Subcutaneous abdominal adipose tissue (tissue), 5 donors: ENCODE results near the gene CD72.
"Not testable (repeated sequence)": the region's sequence is repeated elsewhere in the genome, so short reads cannot be mapped to it uniquely, and the experiment has no call there.

ENCODE experiments used
- H3K27ac ChIP-seq: one replicate; pipeline ENCODE4 v1.7.0; 2013; ENCODE audit warnings: low read depth, mild to moderate bottlenecking, inconsistent platforms, low read length, moderate library complexity
- H3K27me3 ChIP-seq, 5 donors: one replicate each; pipeline ENCODE4 v1.7.0; 2013; ENCODE audit warnings: low read length in 5 of 5, inconsistent platforms in 1 of 5; ENCODE audit not compliant: control insufficient read depth in 5 of 5, insufficient read depth in 4 of 5
- H3K36me3 ChIP-seq, 5 donors: one replicate each; pipeline ENCODE4 v1.7.0; 2013; ENCODE audit warnings: low read length in 5 of 5; ENCODE audit not compliant: control insufficient read depth in 5 of 5, insufficient read depth in 5 of 5
- H3K4me1 ChIP-seq, 5 donors: one replicate each; pipeline ENCODE4 v1.7.0; 2013; ENCODE audit warnings: low read length in 5 of 5, mild to moderate bottlenecking in 3 of 5, moderate library complexity in 1 of 5; ENCODE audit not compliant: control insufficient read depth in 5 of 5, insufficient read depth in 5 of 5
- H3K4me3 ChIP-seq, 5 donors: one replicate each; pipeline ENCODE4 v1.7.0; 2013; ENCODE audit warnings: low read length in 5 of 5, low read depth in 1 of 5
- H3K9ac ChIP-seq, 5 donors: one replicate each; pipeline ENCODE4 v1.7.0; 2013; ENCODE audit warnings: low read length in 5 of 5, mild to moderate bottlenecking in 4 of 5, moderate library complexity in 3 of 5
- H3K9me3 ChIP-seq, 5 donors: one replicate each; pipeline ENCODE4 v1.7.0; 2013; ENCODE audit warnings: low read length in 5 of 5; ENCODE audit not compliant: control insufficient read depth in 5 of 5
- donor health status: healthy.
- donor health status: healthy.
- donor health status: healthy.
- donor health status: healthy.
- donor health status: healthy.

Gene CD72

GRCh38 chr9:35650341-35651158 is 32.3 kb upstream of the CD72 start, which contains the start of gene SIT1:
SIT1 (minus strand) TSS chr9:35650931; CDS start chr9:35650853, 78 bp downstream.
- H3K4me1 ChIP-seq, result peaks cover 3 to 64% (median 57%) of the 10 kb centered on the region in 5 donors
- no peaks in the 10 kb centered on the region for H3K9me3 ChIP-seq
- peak within 1 kb of the TSS; percentile 98 for H3K27ac ChIP-seq
- H3K36me3 ChIP-seq, result no peaks in the 10 kb centered on the region
- no peaks in the 10 kb centered on the region for H3K27me3 ChIP-seq
- peak within 1 kb of the TSS in 3 of 5 donors; percentile 3 to 42 (median 23) for H3K4me3 ChIP-seq
- H3K9ac ChIP-seq, result peak within 1 kb of the TSS in 3 of 5 donors; percentile 22 to 67 (median 56)

- Histone ChIP-seq H3K4me1 (peaks cover 3 to 71% (median 58%) of the 10 kb centered on the region in 5 donors), H3K27ac (peak overlapping the region; percentile 98), H3K4me3 (peak overlapping the region in 3 of 5 donors; percentile 3 to 42 (median 23))
Measured at GRCh38 chr9:35649431-35650340, 31.5 kb upstream of the CD72 start.

DNA sequence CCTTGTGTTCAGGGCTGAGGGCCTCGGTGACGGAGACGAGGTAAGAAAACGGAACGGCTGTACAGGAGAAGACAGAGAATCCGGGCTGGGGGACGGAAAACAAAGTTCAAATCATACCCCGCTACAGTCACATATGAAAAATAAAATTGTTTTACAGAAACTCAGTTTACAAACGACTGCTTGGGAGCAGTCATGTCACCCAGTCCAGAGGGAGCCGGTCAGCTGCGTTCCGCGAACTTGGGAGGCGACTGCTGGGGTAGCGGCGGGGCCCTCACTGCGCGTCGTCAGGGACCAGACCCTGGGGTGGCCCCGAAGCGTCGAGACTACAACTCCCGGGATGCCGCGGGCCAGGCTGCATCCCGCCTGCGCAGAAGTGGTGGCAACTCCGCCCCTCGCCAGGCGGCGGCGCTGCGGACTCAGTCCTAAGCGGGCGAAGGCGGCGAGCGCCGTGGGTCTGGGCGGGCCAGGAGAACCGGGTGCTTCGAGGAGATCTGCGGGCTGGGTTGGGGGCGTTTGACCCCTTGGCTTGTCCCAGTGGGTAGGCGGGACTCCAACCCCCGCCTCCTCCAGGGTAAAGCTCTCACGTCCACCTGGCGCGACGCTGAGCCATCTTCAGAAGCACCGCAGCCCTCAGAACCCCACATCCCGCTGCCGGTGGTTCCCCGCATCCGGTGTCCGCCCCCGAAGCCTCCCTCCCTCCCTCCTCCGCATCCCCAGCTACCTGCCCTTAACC is 28.5 kb upstream of the CD72 start:
- peaks cover 3 to 71% (median 68%) of the 10 kb centered on the region in 5 donors for H3K4me1 ChIP-seq

More at GRCh38 chr9:35649431-35650340, 31.5 kb upstream of the CD72 start:
- no peaks in the 10 kb centered on the region for H3K27me3 ChIP-seq
- H3K9ac ChIP-seq, result peak overlapping the region in 3 of 5 donors; percentile 22 to 67 (median 56)
- no peaks in the 10 kb centered on the region for H3K36me3 ChIP-seq
- no peaks in the 10 kb centered on the region for H3K9me3 ChIP-seq

GRCh38 chr9:35646153-35646532 is 27.9 kb upstream of the CD72 start:
- peak overlapping the region; percentile 75 to 95 (median 85) for H3K9ac ChIP-seq
- H3K36me3 ChIP-seq, result no peaks in the 10 kb centered on the region
- no peaks in the 10 kb centered on the region for H3K9me3 ChIP-seq
- peaks cover 3 to 70% (median 68%) of the 10 kb centered on the region in 5 donors for H3K4me1 ChIP-seq
- H3K27me3 ChIP-seq, result no peaks in the 10 kb centered on the region
- peak overlapping the region; percentile 98 for H3K27ac ChIP-seq
- H3K4me3 ChIP-seq, result peak overlapping the region; percentile 46 to 84 (median 74)

More for the DNA sequence above, 28.5 kb upstream of the CD72 start:
- peak overlapping the region; percentile 98 for H3K27ac ChIP-seq
- H3K9me3 ChIP-seq, result no peaks in the 10 kb centered on the region
- peak overlapping the region; percentile 46 to 84 (median 74) for H3K4me3 ChIP-seq
- H3K36me3 ChIP-seq, result no peaks in the 10 kb centered on the region
- H3K9ac ChIP-seq, result peak overlapping the region; percentile 75 to 95 (median 85)
- H3K27me3 ChIP-seq, result no peaks in the 10 kb centered on the region

DNA sequence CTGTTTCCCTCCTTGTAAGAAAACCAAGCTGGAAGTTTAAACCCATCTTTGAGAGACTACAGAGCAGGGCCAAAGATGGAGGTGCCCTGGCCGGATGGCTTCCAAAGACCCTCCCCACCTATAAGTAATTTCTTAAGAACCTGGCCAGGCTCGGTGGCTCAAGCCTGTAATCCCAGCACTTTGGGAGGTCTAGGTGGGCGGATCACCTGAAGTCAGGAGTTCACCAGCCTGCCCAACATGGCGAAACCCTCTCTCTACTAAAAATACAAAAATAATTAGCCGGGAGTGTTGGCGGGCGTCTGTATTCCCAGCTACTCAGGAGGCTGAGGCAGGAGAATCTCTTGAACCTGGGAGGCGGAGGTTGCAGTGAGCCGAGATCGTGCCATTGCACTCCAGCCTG is 27.5 kb upstream of the CD72 start:
- H3K9me3 ChIP-seq, H3K36me3 ChIP-seq, H3K27me3 ChIP-seq: not testable (repeated sequence)
- Histone ChIP-seq H3K9ac (peak overlapping the region in 4 of 5 donors; percentile 25 to 95 (median 84)), H3K27ac (peak overlapping the region; percentile 98), H3K4me1 (peaks cover 3 to 66% (median 65%) of the 10 kb centered on the region in 5 donors), H3K4me3 (peak overlapping the region; percentile 46 to 84 (median 74))

GRCh38 chr9:35643046-35643445 is 24.8 kb upstream of the CD72 start:
- Histone ChIP-seq H3K9ac (no peak overlapping the region), H3K27me3 (no peaks in the 10 kb centered on the region), H3K9me3 (no peaks in the 10 kb centered on the region)

DNA sequence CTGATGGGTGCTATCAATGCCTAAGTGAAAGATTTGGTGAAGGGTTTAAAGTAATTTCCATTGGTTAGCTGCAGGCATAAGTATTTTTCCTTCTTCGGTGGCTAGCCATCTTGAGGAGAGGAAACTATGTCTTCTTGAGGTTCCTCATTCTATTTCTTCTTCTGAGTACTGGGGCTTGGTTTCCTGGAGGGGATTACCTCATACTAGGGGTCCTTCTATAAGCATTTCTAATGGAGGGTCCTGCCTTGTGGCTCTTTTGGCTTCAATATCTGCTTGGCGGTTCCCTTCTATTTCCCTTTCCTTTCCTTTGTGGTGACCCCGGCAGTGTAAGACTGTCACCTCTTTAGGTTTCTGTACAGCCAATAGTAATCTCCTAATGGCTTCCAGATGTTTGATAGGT is 23.3 kb upstream of the CD72 start:
- H3K4me3 ChIP-seq, H3K9me3 ChIP-seq, H3K27ac ChIP-seq, H3K9ac ChIP-seq, H3K36me3 ChIP-seq, H3K27me3 ChIP-seq: not testable (repeated sequence)
- H3K4me1 ChIP-seq, result peaks cover 2 to 41% (median 39%) of the 10 kb centered on the region in 5 donors

More at GRCh38 chr9:35643046-35643445, 24.8 kb upstream of the CD72 start:
- Histone ChIP-seq H3K36me3 (no peaks in the 10 kb centered on the region), H3K4me3 (no peak overlapping the region), H3K27ac (no peak overlapping the region), H3K4me1 (peaks cover 0 to 49% (median 42%) of the 10 kb centered on the region in 5 donors)

- not testable (repeated sequence) for H3K9me3 ChIP-seq, H3K9ac ChIP-seq, H3K36me3 ChIP-seq, H3K27me3 ChIP-seq, H3K27ac ChIP-seq, H3K4me3 ChIP-seq
- H3K4me1 ChIP-seq, result peaks cover 2 to 39% (median 37%) of the 10 kb centered on the region in 5 donors
Measured at GRCh38 chr9:35640431-35640830, 22.2 kb upstream of the CD72 start.

DNA sequence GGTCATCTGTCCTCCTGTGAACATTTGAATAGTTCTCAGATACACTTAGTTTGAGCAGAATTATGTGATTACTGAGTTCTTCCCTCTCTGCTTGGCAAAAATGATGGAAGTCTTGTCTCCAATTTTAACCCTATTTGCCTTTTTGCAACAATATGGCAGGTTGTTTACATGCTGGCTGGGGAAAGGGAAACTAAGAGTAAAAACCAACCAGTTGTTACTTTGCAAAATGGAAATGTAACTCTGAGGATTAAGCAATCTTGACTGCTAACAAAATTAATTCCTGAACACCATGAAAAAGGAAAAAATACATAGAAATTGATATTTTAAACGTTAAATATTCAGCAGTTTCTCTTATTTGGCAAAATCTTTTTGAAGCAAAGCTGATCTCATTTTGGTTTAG is 21.4 kb upstream of the CD72 start:
- Histone ChIP-seq H3K27me3 (no peaks in the 10 kb centered on the region), H3K9me3 (no peaks in the 10 kb centered on the region), H3K9ac (no peak overlapping the region), H3K27ac (no peak overlapping the region), H3K4me3 (no peak overlapping the region), H3K4me1 (peaks cover 2 to 38% (median 33%) of the 10 kb centered on the region in 5 donors), H3K36me3 (no peaks in the 10 kb centered on the region)
